ENCODE measurements around the gene PHTF2.

Gene PHTF2

DNA sequence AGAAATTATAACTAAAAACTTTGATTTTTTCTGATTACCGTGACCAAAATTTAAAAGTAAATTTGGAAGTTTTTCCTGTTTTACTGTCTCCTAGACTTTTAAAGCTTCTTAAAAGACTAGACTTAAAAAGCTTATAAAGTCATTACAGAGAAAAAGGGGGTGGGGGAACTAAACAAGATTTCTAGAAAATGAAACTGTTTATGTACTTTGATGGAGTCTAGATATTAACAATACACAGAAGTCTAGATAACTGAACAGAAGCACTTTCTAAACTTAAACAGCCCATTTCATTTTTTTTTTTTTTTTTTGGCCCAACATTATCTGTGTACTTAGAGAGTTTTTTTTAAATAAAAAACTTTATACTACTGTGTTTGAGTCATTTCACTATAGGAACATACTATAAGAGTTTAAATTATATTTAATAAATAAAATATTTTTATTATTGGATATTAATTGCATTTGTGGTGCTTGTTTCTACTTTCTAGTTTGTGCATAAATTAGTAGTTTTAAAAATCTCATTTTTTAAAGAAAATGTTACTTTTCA, 98.5 kb downstream of the PHTF2 start:
- H3F3A ChIP-seq (ENCODE audit: control insufficient read depth, insufficient read depth) = peaks cover 11% of the 10 kb centered on the region; the same call in 1 of the 2 replicates
- peaks cover 47% of the 10 kb centered on the region for H3K4me1 ChIP-seq (ENCODE audit: control insufficient read depth, low read length)
- H3K79me2 ChIP-seq (ENCODE audit: control insufficient read depth, low read length) = peaks cover 44% of the 10 kb centered on the region
- H3K27me3 ChIP-seq (ENCODE audit: control insufficient read depth, low read length) = no peaks in the 10 kb centered on the region
- no peak overlapping the region for H3K4me3 ChIP-seq (ENCODE audit: low read length)
- no peak overlapping the region for H3K27ac ChIP-seq (ENCODE audit: low read depth, low read length)
- no peaks in the 10 kb centered on the region for H4K20me1 ChIP-seq (ENCODE audit: control insufficient read depth, insufficient read depth, low read depth, low read length)
- no peak overlapping the region for H3K4me2 ChIP-seq (ENCODE audit: low read length)
- no peaks in the 10 kb centered on the region for H3K9me3 ChIP-seq (ENCODE audit: control insufficient read depth, insufficient read depth, low read length)
- no peak for TF ChIP-seq EZH2phosphoT487 (IDR thresholded peaks at IDR 0.05; ENCODE audit: borderline replicate concordance, low read length)
- TF ChIP-seq, protein P1, sequence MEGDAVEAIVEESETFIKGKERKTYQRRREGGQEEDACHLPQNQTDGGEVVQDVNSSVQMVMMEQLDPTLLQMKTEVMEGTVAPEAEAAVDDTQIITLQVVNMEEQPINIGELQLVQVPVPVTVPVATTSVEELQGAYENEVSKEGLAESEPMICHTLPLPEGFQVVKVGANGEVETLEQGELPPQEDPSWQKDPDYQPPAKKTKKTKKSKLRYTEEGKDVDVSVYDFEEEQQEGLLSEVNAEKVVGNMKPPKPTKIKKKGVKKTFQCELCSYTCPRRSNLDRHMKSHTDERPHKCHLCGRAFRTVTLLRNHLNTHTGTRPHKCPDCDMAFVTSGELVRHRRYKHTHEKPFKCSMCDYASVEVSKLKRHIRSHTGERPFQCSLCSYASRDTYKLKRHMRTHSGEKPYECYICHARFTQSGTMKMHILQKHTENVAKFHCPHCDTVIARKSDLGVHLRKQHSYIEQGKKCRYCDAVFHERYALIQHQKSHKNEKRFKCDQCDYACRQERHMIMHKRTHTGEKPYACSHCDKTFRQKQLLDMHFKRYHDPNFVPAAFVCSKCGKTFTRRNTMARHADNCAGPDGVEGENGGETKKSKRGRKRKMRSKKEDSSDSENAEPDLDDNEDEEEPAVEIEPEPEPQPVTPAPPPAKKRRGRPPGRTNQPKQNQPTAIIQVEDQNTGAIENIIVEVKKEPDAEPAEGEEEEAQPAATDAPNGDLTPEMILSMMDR (IDR thresholded peaks at IDR 0.05; ENCODE audit: low read depth, low read length, poor library complexity, severe bottlenecking) = no peak
- peaks cover 14% of the 10 kb centered on the region for H3K36me3 ChIP-seq (ENCODE audit: control insufficient read depth, low read length)
- H3K9me2 ChIP-seq (replicated peaks; ENCODE audit: control insufficient read depth, low read length) = no peaks in the 10 kb centered on the region

DNA sequence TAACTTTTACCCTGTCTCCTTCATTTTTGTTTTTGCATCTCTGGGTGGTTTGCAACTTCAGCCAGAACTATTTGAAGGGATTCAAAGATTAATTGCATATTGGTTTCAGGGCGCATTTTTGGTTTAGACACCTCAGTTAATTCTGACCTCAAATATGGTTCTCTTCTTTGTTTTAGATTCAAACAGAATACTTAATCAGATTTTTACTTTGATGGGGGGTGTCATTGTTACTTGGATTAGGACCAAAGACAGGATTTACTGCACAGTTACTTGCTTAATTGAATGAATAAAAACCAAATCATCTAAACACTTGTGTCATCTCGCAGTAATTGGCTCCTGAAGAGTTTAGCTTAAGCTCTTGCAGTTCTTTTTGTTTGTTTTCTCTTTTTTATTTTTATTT, 100.9 kb downstream of the PHTF2 start:
- no peaks in the 10 kb centered on the region for H3K27me3 ChIP-seq (ENCODE audit: control insufficient read depth, low read length)
- H3K4me1 ChIP-seq (ENCODE audit: control insufficient read depth, low read length) = peaks cover 46% of the 10 kb centered on the region
- no peak overlapping the region for H3K4me2 ChIP-seq (ENCODE audit: low read length)
- H3K27ac ChIP-seq (ENCODE audit: low read depth, low read length) = no peak overlapping the region
- no peaks in the 10 kb centered on the region for H3K9me3 ChIP-seq (ENCODE audit: control insufficient read depth, insufficient read depth, low read length)
- H3K79me2 ChIP-seq (ENCODE audit: control insufficient read depth, low read length) = peaks cover 29% of the 10 kb centered on the region
- H3K36me3 ChIP-seq (ENCODE audit: control insufficient read depth, low read length) = peaks cover 29% of the 10 kb centered on the region
- H4K20me1 ChIP-seq (ENCODE audit: control insufficient read depth, insufficient read depth, low read depth, low read length) = no peaks in the 10 kb centered on the region
- no peak for TF ChIP-seq EZH2phosphoT487 (IDR thresholded peaks at IDR 0.05; ENCODE audit: borderline replicate concordance, low read length)
- TF ChIP-seq, protein P1 (IDR thresholded peaks at IDR 0.05; ENCODE audit: low read depth, low read length, poor library complexity, severe bottlenecking) = no peak
- H3F3A ChIP-seq (ENCODE audit: control insufficient read depth, insufficient read depth) = peaks cover 19% of the 10 kb centered on the region
- no peaks in the 10 kb centered on the region for H3K9me2 ChIP-seq (replicated peaks; ENCODE audit: control insufficient read depth, low read length)
- H3K4me3 ChIP-seq (ENCODE audit: low read length) = no peak overlapping the region

DNA sequence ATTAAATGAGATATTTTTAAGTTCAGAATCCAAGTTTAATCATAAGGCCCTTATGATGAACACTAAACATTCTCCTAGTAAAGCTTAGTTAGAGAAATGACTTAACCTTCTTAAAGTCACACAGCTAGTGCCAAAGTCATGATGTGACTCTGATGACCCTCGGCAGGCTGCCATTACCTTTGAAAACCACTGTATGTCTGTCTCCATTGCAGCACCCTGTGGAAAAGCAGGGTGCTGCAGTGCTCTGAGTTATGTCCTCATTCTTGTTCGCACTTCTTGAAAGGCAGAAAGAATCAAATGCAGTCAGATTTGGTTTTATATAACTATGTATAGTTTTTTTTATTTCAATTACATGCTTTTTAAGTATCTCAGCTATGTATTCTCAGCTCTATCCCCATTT, 105.0 kb downstream of the PHTF2 start:
- no peak overlapping the region for H3K4me3 ChIP-seq (ENCODE audit: low read length)
- peaks cover 68% of the 10 kb centered on the region for H3K4me1 ChIP-seq (ENCODE audit: control insufficient read depth, low read length)
- H3K27me3 ChIP-seq (ENCODE audit: control insufficient read depth, low read length) = no peaks in the 10 kb centered on the region
- H3F3A ChIP-seq (ENCODE audit: control insufficient read depth, insufficient read depth) = peaks cover 47% of the 10 kb centered on the region
- H3K4me2 ChIP-seq (ENCODE audit: low read length) = peak overlapping the region; percentile 69
- H3K27ac ChIP-seq (ENCODE audit: low read depth, low read length) = peak overlapping the region; percentile 98
- TF ChIP-seq EZH2phosphoT487 (IDR thresholded peaks at IDR 0.05; ENCODE audit: borderline replicate concordance, low read length) = no peak
- TF ChIP-seq, protein P1 (IDR thresholded peaks at IDR 0.05; ENCODE audit: low read depth, low read length, poor library complexity, severe bottlenecking) = peak; percentile 68
- no peaks in the 10 kb centered on the region for H4K20me1 ChIP-seq (ENCODE audit: control insufficient read depth, insufficient read depth, low read depth, low read length)
- H3K9me3 ChIP-seq (ENCODE audit: control insufficient read depth, insufficient read depth, low read length) = no peaks in the 10 kb centered on the region
- peaks cover 9% of the 10 kb centered on the region for H3K79me2 ChIP-seq (ENCODE audit: control insufficient read depth, low read length)
- H3K9me2 ChIP-seq (replicated peaks; ENCODE audit: control insufficient read depth, low read length) = no peaks in the 10 kb centered on the region
- H3K36me3 ChIP-seq (ENCODE audit: control insufficient read depth, low read length) = peaks cover 45% of the 10 kb centered on the region
